NCI-H2171 (cell line): Measurements from ENCODE around the gene ALDH4A1.

ENCODE experiments used
- DNase-seq: peaks from one replicate; lab custom pipeline; 2025; lab: John Stamatoyannopoulos, UW

ALDH4A1 gene

GRCh38 chr1:18939398-18940302, 37.3 kb upstream of the ALDH4A1 start:
- DNase-seq, result no peak

GRCh38 chr1:18938707-18939070, 36.3 kb upstream of the ALDH4A1 start:
- peak; percentile 54 for DNase-seq

- DNase-seq, result no peak
Observed at GRCh38 chr1:18938008-18938706, 35.8 kb upstream of the ALDH4A1 start.

- DNase-seq, result no peak
Observed at GRCh38 chr1:18937539-18937938, 35.2 kb upstream of the ALDH4A1 start.

GRCh38 chr1:18936814-18937481, 34.6 kb upstream of the ALDH4A1 start:
- no peak for DNase-seq

GRCh38 chr1:18936471-18936813, 34.1 kb upstream of the ALDH4A1 start:
- no peak for DNase-seq

- peak; percentile 35 for DNase-seq
Observed at GRCh38 chr1:18934205-18935000, 32.0 kb upstream of the ALDH4A1 start.

GRCh38 chr1:18932879-18933278, 30.5 kb upstream of the ALDH4A1 start:
- DNase-seq, result no peak

- DNase-seq, result no peak
Observed at GRCh38 chr1:18932387-18932786, 30.0 kb upstream of the ALDH4A1 start.

GRCh38 chr1:18931730-18932129, 29.4 kb upstream of the ALDH4A1 start:
- DNase-seq, result no peak

GRCh38 chr1:18929686-18930085, 27.3 kb upstream of the ALDH4A1 start:
- no peak for DNase-seq

- DNase-seq, result no peak
Observed at GRCh38 chr1:18928985-18929384, 26.6 kb upstream of the ALDH4A1 start.

GRCh38 chr1:18928406-18928805, 26.1 kb upstream of the ALDH4A1 start:
- DNase-seq, result no peak

- DNase-seq, result peak; percentile 40
Observed at GRCh38 chr1:18927654-18928272, 25.4 kb upstream of the ALDH4A1 start.

GRCh38 chr1:18927082-18927653, 24.8 kb upstream of the ALDH4A1 start:
- DNase-seq, result no peak

GRCh38 chr1:18926315-18927081, 24.1 kb upstream of the ALDH4A1 start:
- no peak for DNase-seq

- DNase-seq, result no peak
Observed at GRCh38 chr1:18925279-18925678, 22.9 kb upstream of the ALDH4A1 start.

GRCh38 chr1:18924221-18924691, 21.9 kb upstream of the ALDH4A1 start:
- no peak for DNase-seq

GRCh38 chr1:18923756-18924211, 21.4 kb upstream of the ALDH4A1 start:
- DNase-seq, result peak; percentile 32
